GM12801 (cell line): Measurements from ENCODE around the gene ATF7.

ENCODE experiments used
- CTCF ChIP-seq: IDR thresholded peaks from one replicate; pipeline ENCODE4 v1.5.1; 2011; ENCODE audit warnings: control low read depth; ENCODE audit not compliant: insufficient read length; ENCODE audit errors: extremely low read depth

ATF7 gene

DNA sequence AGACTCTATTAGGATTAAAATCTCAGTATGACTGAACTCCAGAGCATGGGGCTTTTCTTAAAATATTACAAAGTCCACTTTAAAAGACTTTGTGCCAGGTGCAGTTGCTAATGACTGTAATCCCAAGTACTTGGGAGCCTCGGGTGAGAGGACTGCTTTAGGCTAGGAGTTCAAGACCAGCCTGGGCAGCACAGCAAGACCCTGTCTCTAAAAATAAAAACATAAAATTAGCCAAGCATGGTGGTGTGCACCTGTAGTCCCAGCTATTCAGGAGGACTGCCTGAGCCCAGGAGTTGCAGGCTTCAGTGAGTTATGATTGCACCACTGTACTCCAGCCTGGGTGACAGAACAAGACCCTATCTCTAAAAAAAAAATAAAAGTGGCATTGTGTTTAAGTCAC, 33.2 kb downstream of the ATF7 start:
- TF ChIP-seq CTCF, result no peak

GRCh38 chr12:53592426-53592825, 33.8 kb downstream of the ATF7 start:
- TF ChIP-seq CTCF, result no peak

- TF ChIP-seq CTCF, result no peak
Observed at GRCh38 chr12:53591301-53592206, 34.6 kb downstream of the ATF7 start.

DNA sequence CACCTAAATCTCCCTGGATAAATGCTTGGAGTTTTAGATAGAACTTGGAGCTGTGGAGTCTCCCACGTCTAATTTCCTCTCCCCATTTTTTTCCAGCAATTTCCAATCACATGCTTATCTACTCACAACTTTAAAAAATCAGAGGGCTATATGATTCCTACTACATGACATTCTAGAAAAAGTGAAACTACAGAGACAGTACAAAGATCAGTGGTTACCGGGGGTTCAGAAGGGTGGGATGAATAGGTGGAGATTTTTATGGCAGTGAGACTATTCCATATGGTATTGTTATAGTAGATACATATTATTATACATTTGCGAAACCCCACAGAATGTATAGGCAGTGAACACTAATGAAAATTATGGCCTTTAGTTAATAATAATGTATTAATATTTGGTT, 35.5 kb downstream of the ATF7 start:
- no peak for TF ChIP-seq CTCF

GRCh38 chr12:53589915-53590314, 36.3 kb downstream of the ATF7 start:
- no peak for TF ChIP-seq CTCF

- no peak for TF ChIP-seq CTCF
Observed at GRCh38 chr12:53589423-53589822, 36.8 kb downstream of the ATF7 start.

- no peak for TF ChIP-seq CTCF
Observed at GRCh38 chr12:53588123-53588522, 38.1 kb downstream of the ATF7 start.
